ENCODE measurements around the gene OR1N1.

GRCh38 chr9:122510502-122510901 lies 16.6 kb downstream of the OR1N1 start, which contains the start of gene OR1J2:
- no peak for TF ChIP-seq EP300 (IDR thresholded peaks at IDR 0.05; ENCODE audit: borderline replicate concordance)
- TF ChIP-seq MAX (IDR thresholded peaks at IDR 0.05): no peak
- TF ChIP-seq YY1 (IDR thresholded peaks at IDR 0.05; ENCODE audit: low read depth): no peak
- TF ChIP-seq CEBPB (IDR thresholded peaks at IDR 0.05): no peak
- no peak for TF ChIP-seq REST (IDR thresholded peaks at IDR 0.05; ENCODE audit: low read depth)
- no peak for TF ChIP-seq CREB1 (IDR thresholded peaks at IDR 0.05; ENCODE audit: low read depth)
- TF ChIP-seq RAD21 (IDR thresholded peaks at IDR 0.05; ENCODE audit: low read depth): no peak
- TF ChIP-seq TAF1 (IDR thresholded peaks at IDR 0.05; ENCODE audit: low read depth): no peak
